Keratinocyte (primary cell): ENCODE results near the gene CCNK. TPM values are rescaled to one million over a fixed set of nuclear protein-coding genes. Genes with fewer than 3 reads are reported as not detected.

ENCODE experiments used
- DNase-seq: peaks from one replicate; pipeline ENCODE4 v3.0.0-alpha.2; 2011; ENCODE audit warnings: low read depth, missing footprints, low spot score
- FAIRE-seq: peaks from 2 replicates; lab custom pipeline; 2011; peaks lifted over from hg19 to GRCh38; lab: Jason Lieb, UNC
- H2AFZ ChIP-seq: 2 replicates; pipeline ENCODE4 v1.6.0; 2012; ENCODE audit warnings: low read length, control low read depth, inconsistent platforms; ENCODE audit not compliant: control insufficient read depth
- H3K27ac ChIP-seq: 2 replicates; pipeline ENCODE4 v1.5.1; 2011; ENCODE audit warnings: low read length; ENCODE audit not compliant: control insufficient read depth, insufficient read depth
- H3K27me3 ChIP-seq: 3 replicates; pipeline ENCODE4 v1.6.0; 2011; ENCODE audit warnings: low read length; ENCODE audit not compliant: control insufficient read depth, insufficient read depth; ENCODE audit errors: extremely low read depth
- H3K36me3 ChIP-seq, 2 experiments: 2 replicates in 1 of 2; 3 replicates in 1 of 2; pipeline ENCODE4 v1.5.1; 2011; ENCODE audit warnings: low read length in 2 of 2, mild to moderate bottlenecking in 1 of 2; ENCODE audit not compliant: control insufficient read depth in 2 of 2, insufficient read depth in 2 of 2; ENCODE audit errors: extremely low read depth in 1 of 2
- H3K4me1 ChIP-seq: 3 replicates; pipeline ENCODE4 v1.5.1; 2011; ENCODE audit warnings: low read length; ENCODE audit not compliant: control insufficient read depth, insufficient read depth; ENCODE audit errors: extremely low read depth
- H3K4me2 ChIP-seq: 3 replicates; pipeline ENCODE4 v1.6.0; 2011; ENCODE audit warnings: low read depth, low read length; ENCODE audit not compliant: control insufficient read depth, insufficient read depth; ENCODE audit errors: extremely low read depth
- H3K4me3 ChIP-seq, 3 experiments: fragments of 200-600 bp in 1 of 3; sonication (generic) in 1 of 3; 2 replicates in 2 of 3; 3 replicates in 1 of 3; pipeline ENCODE4 v1.5.1; 2011 to 2016; ENCODE audit warnings: low read length in 3 of 3, mild to moderate bottlenecking in 3 of 3, control low read depth in 2 of 3, inconsistent platforms in 1 of 3, low read depth in 1 of 3, mixed read lengths in 1 of 3, mixed run types in 1 of 3, moderate library complexity in 1 of 3; ENCODE audit not compliant: control insufficient read depth in 2 of 3, insufficient read depth in 2 of 3; ENCODE audit errors: extremely low read depth in 1 of 3
- H3K79me2 ChIP-seq: 2 replicates; pipeline ENCODE4 v1.6.0; 2012; ENCODE audit warnings: low read length; ENCODE audit not compliant: control insufficient read depth, insufficient read depth
- H3K9ac ChIP-seq: 3 replicates; pipeline ENCODE4 v1.6.0; 2011; ENCODE audit warnings: low read length; ENCODE audit not compliant: control insufficient read depth, insufficient read depth; ENCODE audit errors: extremely low read depth
- H3K9me1 ChIP-seq: 3 replicates; pipeline ENCODE4 v1.6.0; 2011; ENCODE audit warnings: low read length; ENCODE audit not compliant: control insufficient read depth, insufficient read depth; ENCODE audit errors: extremely low read depth
- H3K9me3 ChIP-seq: 2 replicates; pipeline ENCODE4 v1.5.1; 2012; ENCODE audit warnings: low read depth, low read length; ENCODE audit not compliant: control insufficient read depth
- H4K20me1 ChIP-seq: 3 replicates; pipeline ENCODE4 v1.6.0; 2011; ENCODE audit warnings: low read length; ENCODE audit not compliant: control insufficient read depth, insufficient read depth; ENCODE audit errors: extremely low read depth
- CTCF ChIP-seq, 3 experiments: IDR thresholded peaks in 1 of 3; conservative IDR thresholded peaks in 1 of 3; optimal IDR thresholded peaks in 1 of 3; 2 replicates in 2 of 3; 3 replicates in 1 of 3; pipeline versions ENCODE3 to v1.5.1; 2011; ENCODE audit warnings: low read length in 3 of 3, mild to moderate bottlenecking in 3 of 3, moderate library complexity in 2 of 3, control low read depth in 1 of 3, inconsistent platforms in 1 of 3; ENCODE audit not compliant: insufficient read depth in 2 of 3; ENCODE audit errors: extremely low read depth in 1 of 3
- EZH2 ChIP-seq: IDR thresholded peaks from one replicate; pipeline ENCODE4 v1.6.1; 2012; ENCODE audit warnings: inconsistent platforms, mild to moderate bottlenecking, low read length, moderate library complexity
- dilution Hi-C: fragments of 300-500 bp; cut with MboI; formaldehyde crosslinking; loops from one replicate; pipeline ENCODE4 v1.7.0; 2020; ENCODE audit warnings: low sequenced_read_pairs; ENCODE audit not compliant: extremely low pct_ligation_motif_present
- polyA plus RNA-seq, 5 experiments: library from polyadenylated mRNA; depleted of rRNA in 3 of 5; stranded (reverse) in 3 of 5; stranded (forward) in 1 of 5; unstranded in 1 of 5; fragments of >200 nt; gene quantifications; 1 replicate in 1 of 5; 2 replicates in 3 of 5; 3 replicates in 1 of 5; pipeline versions ENCODE4 v1.2.1 to v1.2.3, GENCODE V29; 2011 to 2012; ENCODE audit warnings: missing spikeins in 2 of 5, low read depth in 1 of 5, low replicate concordance in 1 of 5

The CCNK gene
- polyA plus RNA-seq, 1 donor (not counting 4 experiments of a cell fraction or from before 2014, with no cell fraction given), result 12.8 TPM

- H3K9ac ChIP-seq, result no peak overlapping the region
- no peaks in the 10 kb centered on the region for H4K20me1 ChIP-seq
- peak overlapping the region; percentile 20 for H3K4me2 ChIP-seq
- TF ChIP-seq EZH2 (no peak), CTCF (optimal IDR thresholded peaks at IDR 0.05 in 1 of 3, IDR thresholded peaks at IDR 0.05 in 1 of 3, conservative IDR thresholded peaks at IDR 0.05 in 1 of 3; ENCODE audit: extremely low read depth in 1 of 3, insufficient read depth in 2 of 3, low read length in 3 of 3) (peak in 1 of 3 experiments; percentile 16)
- H3K4me3 ChIP-seq, result no peak overlapping the region
- peak; percentile 66 for DNase-seq
- no peaks in the 10 kb centered on the region for H3K9me1 ChIP-seq
- peaks cover 26% of the 10 kb centered on the region for H3K4me1 ChIP-seq
- peak overlapping the region; percentile 36 for H3K27ac ChIP-seq
- no peak overlapping the region for H2AFZ ChIP-seq
- H3K36me3 ChIP-seq, result peaks cover 9 to 33% of the 10 kb centered on the region in 2 experiments
- H3K27me3 ChIP-seq, result no peaks in the 10 kb centered on the region
- peak; percentile 92 for FAIRE-seq
- no peaks in the 10 kb centered on the region for H3K9me3 ChIP-seq
- H3K79me2 ChIP-seq, result peaks cover 2% of the 10 kb centered on the region
- dilution Hi-C loops, result no loop called here
Observed at GRCh38 chr14:99460793-99461192, 20.4 kb upstream of the CCNK start.

GRCh38 chr14:99461411-99462085 is 19.7 kb upstream of the CCNK start:
- no peaks in the 10 kb centered on the region for H3K9me3 ChIP-seq
- no peaks in the 10 kb centered on the region for H3K9me1 ChIP-seq
- dilution Hi-C loops, result no loop called here
- no peak overlapping the region for H3K9ac ChIP-seq
- H2AFZ ChIP-seq, result no peak overlapping the region
- H3K4me1 ChIP-seq, result peaks cover 26% of the 10 kb centered on the region
- H4K20me1 ChIP-seq, result no peaks in the 10 kb centered on the region
- H3K4me3 ChIP-seq, result no peak overlapping the region
- peaks cover 9 to 33% of the 10 kb centered on the region in 2 experiments for H3K36me3 ChIP-seq
- no peak for FAIRE-seq
- H3K27me3 ChIP-seq, result no peaks in the 10 kb centered on the region
- H3K4me2 ChIP-seq, result no peak overlapping the region
- peaks cover 7% of the 10 kb centered on the region for H3K79me2 ChIP-seq
- no peak for DNase-seq
- no peak for TF ChIP-seq EZH2
- TF ChIP-seq CTCF (optimal IDR thresholded peaks at IDR 0.05 in 1 of 3, IDR thresholded peaks at IDR 0.05 in 1 of 3, conservative IDR thresholded peaks at IDR 0.05 in 1 of 3; ENCODE audit: extremely low read depth in 1 of 3, insufficient read depth in 2 of 3, low read length in 3 of 3), result no peak
- no peak overlapping the region for H3K27ac ChIP-seq
